DOHH2 (cell line): ENCODE measurements around the gene PLIN1.

Experiments
- CTCF ChIP-seq: fragments of 200-600 bp; sonication (generic); IDR thresholded peaks from one replicate; pipeline ENCODE4 v1.5.1; 2014; ENCODE audit warnings: antibody characterized with exemption, mild to moderate bottlenecking, low read depth, low read length; ENCODE audit not compliant: poor library complexity, severe bottlenecking
- EZH2phosphoT487 ChIP-seq: fragments of 200-600 bp; sonication (generic); IDR thresholded peaks from 2 replicates; pipeline ENCODE4 v1.6.1; 2017; ENCODE audit warnings: borderline replicate concordance, mild to moderate bottlenecking, antibody characterized with exemption, low read length, moderate library complexity, mixed read lengths

DNA sequence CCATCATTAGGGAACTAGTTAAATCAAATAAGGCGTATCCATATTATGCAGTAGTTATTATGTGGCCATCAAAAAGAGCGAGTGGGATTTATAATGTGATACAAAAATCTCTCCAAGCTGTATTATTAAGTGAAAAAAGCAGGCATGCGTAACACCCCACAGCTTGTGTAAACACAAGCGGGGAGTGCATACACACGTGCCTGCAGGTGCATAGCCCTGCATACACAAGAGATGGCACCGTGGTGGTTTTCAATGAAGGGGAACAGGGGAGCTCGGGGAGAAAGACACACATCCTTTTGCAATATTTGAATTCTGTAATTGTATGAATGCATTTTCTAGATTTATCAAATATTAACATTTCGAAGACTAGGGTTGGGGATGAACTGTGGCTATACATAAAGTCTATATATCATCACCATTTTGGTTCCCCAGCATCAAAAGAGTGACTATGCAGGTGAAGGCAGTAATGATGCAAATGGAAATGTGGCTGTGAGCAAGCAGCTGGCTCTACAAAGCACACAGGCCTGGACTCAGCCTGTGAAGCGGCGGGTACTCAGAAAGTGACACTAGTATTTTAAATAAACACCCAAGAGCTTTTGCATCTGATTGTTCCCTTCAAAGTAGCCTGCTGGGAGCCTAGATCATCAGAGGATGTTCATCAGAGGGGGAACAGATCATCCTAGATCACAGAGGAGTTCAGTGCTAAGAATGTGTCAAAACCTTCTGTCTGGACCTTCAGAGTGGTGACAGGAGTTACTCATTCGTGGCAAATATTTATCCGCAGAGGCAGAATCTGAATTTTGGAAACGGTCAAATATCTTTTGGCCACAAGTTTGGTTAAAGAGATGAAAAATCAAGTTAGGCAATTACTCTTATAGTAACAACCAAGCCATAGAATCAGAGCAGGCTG lies 14.5 kb downstream of the PLIN1 start:
- TF ChIP-seq CTCF = no peak
- no peak for TF ChIP-seq EZH2phosphoT487
